ENCODE data around the gene SUGCT. TPM values are rescaled to one million over a fixed set of nuclear protein-coding genes. Genes with fewer than 3 reads are reported as not detected.

Gene SUGCT
- total and polyA plus RNA-seq, 2 of the 13 experiments (the other 11 are each of a cell fraction or from before 2014, with no cell fraction given) = 10.1 to 22.2 TPM

GRCh38 chr7:40757109-40757508, 622.3 kb downstream of the SUGCT start:
- Histone ChIP-seq H3K36me3 (replicated peaks in 1 of 2; ENCODE audit: control insufficient read depth in 1 of 2, insufficient read depth in 2 of 2, low read length in 2 of 2) (no peaks in the 10 kb centered on the region), H3K4me1 (ENCODE audit: insufficient read depth, low read length) (peaks cover 63% of the 10 kb centered on the region), H3K4me3 (replicated peaks in 1 of 3; ENCODE audit: insufficient read depth in 1 of 3, low read depth in 2 of 3, low read length in 3 of 3) (no peak overlapping the region), H3K4me2 (ENCODE audit: low read depth, low read length) (no peak overlapping the region), H2AFZ (ENCODE audit: low read length) (no peak overlapping the region), H3K27me3 (ENCODE audit: control insufficient read depth in 1 of 2, insufficient read depth in 2 of 2, low read length in 2 of 2) (no peaks in the 10 kb centered on the region), H3K9ac (ENCODE audit: insufficient read depth, low read depth, low read length) (no peak overlapping the region), H3K9me3 (ENCODE audit: low read length) (no peaks in the 10 kb centered on the region), H3K27ac (ENCODE audit: extremely low read length, insufficient read depth, low read length) (no peak overlapping the region), H4K20me1 (ENCODE audit: insufficient read depth, low read length) (no peaks in the 10 kb centered on the region), H3K79me2 (ENCODE audit: insufficient read depth, low read length) (no peaks in the 10 kb centered on the region)
- in situ Hi-C loops (cut with HindIII; ENCODE audit: extremely low pct_ligation_motif_present, low pct_unique_long_range_greater_than_20kb) = no loop called here
- POLR2A ChIA-PET = no interaction called here
- WGBS (ENCODE audit: low lambda C conversion rate) = 92% methylated on average over 4 of the region's 4 CpGs
- no peak for ATAC-seq
- FAIRE-seq = no peak
- intact Hi-C loops (cut with micrococcal nuclease; ENCODE audit: unreplicated experiment) = no loop called here
- CTCF ChIA-PET (ENCODE audit: low intra/inter-chr PET ratio, low total read pairs) = no interaction called here
- BruUV-seq (replicated peaks) = no TSS peak
- DNase-seq (ENCODE audit: low spot score) = no peak
- TF ChIP-seq MBD4 (IDR thresholded peaks at IDR 0.05; ENCODE audit: borderline replicate concordance, low read length) (no peak), ZNF891 (CRISPR knock-in tag; IDR thresholded peaks at IDR 0.05) (no peak), SMAD1 (CRISPR knock-in tag; IDR thresholded peaks at IDR 0.05; ENCODE audit: borderline replicate concordance, low read depth) (no peak), ZBTB49 (CRISPR knock-in tag; IDR thresholded peaks at IDR 0.05; ENCODE audit: borderline replicate concordance) (no peak), CTCF (CRISPR knock-in tag; IDR thresholded peaks at IDR 0.05) (no peak), ISL2 (CRISPR knock-in tag; IDR thresholded peaks at IDR 0.05) (no peak), ZBTB40 (IDR thresholded peaks at IDR 0.05) (no peak), ZBTB40 (CRISPR knock-in tag; IDR thresholded peaks at IDR 0.05) (no peak), RAD21 (CRISPR knock-in tag; IDR thresholded peaks at IDR 0.05) (no peak), SMARCE1 (IDR thresholded peaks at IDR 0.05; ENCODE audit: borderline replicate concordance) (no peak), HDAC1 (CRISPR knock-in tag; IDR thresholded peaks at IDR 0.05) (no peak), ZNF205 (CRISPR knock-in tag; IDR thresholded peaks at IDR 0.05) (no peak), MED1 (CRISPR knock-in tag; IDR thresholded peaks at IDR 0.05) (no peak)
